RKO (cell line): Measurements from ENCODE around the gene C5orf46.

Experiments
- DNase-seq: peaks from one replicate; pipeline ENCODE4 v3.0.0-alpha.2; 2016; ENCODE audit warnings: low spot score

Gene C5orf46

GRCh38 chr5:147857302-147858129, 48.8 kb downstream of the C5orf46 start:
- peak; percentile 54 for DNase-seq

- DNase-seq = no peak
Measured at GRCh38 chr5:147856801-147857200, 49.5 kb downstream of the C5orf46 start.

GRCh38 chr5:147855774-147856069, 50.6 kb downstream of the C5orf46 start:
- no peak for DNase-seq

GRCh38 chr5:147854894-147855773, 51.2 kb downstream of the C5orf46 start:
- no peak for DNase-seq

GRCh38 chr5:147854331-147854730, 52.0 kb downstream of the C5orf46 start:
- no peak for DNase-seq

- DNase-seq = no peak
Measured at GRCh38 chr5:147853372-147853987, 52.9 kb downstream of the C5orf46 start.

GRCh38 chr5:147852365-147852764, 54.0 kb downstream of the C5orf46 start:
- DNase-seq = no peak

- no peak for DNase-seq
Measured at GRCh38 chr5:147851578-147851977, 54.8 kb downstream of the C5orf46 start.

GRCh38 chr5:147849226-147849625, 57.1 kb downstream of the C5orf46 start:
- no peak for DNase-seq

GRCh38 chr5:147845618-147846017, 60.7 kb downstream of the C5orf46 start:
- no peak for DNase-seq

- DNase-seq = no peak
Measured at GRCh38 chr5:147844846-147845245, 61.5 kb downstream of the C5orf46 start.

GRCh38 chr5:147842869-147843268, 63.5 kb downstream of the C5orf46 start:
- no peak for DNase-seq
